Measurements from ENCODE around the gene CDYL. TPM values are rescaled to one million over a fixed set of nuclear protein-coding genes. Genes with fewer than 3 reads are reported as not detected.

CDYL gene
- total RNA-seq, 2 donors from 2014 or later, result 55.1 to 58.2 TPM

DNA sequence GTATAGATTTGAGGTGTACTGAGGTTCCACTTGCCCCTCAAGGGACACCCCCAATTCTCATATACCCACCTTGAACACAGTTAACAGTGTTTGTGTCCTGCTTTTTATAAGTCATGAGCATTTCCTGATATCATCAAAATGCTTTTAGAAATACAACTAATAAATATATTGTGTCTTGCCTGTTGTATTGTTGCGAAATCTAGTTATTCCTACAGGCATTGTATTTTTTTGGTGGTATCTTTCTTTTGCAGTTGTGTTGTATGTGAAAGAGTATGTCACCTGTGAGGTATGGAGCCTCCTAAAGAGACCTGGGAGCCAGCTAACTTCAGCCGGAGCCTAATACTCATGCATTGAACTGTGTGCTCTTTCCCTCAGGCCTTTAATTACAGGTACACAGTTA is 40.7 kb downstream of the CDYL start:
- TF ChIP-seq, protein P1, sequence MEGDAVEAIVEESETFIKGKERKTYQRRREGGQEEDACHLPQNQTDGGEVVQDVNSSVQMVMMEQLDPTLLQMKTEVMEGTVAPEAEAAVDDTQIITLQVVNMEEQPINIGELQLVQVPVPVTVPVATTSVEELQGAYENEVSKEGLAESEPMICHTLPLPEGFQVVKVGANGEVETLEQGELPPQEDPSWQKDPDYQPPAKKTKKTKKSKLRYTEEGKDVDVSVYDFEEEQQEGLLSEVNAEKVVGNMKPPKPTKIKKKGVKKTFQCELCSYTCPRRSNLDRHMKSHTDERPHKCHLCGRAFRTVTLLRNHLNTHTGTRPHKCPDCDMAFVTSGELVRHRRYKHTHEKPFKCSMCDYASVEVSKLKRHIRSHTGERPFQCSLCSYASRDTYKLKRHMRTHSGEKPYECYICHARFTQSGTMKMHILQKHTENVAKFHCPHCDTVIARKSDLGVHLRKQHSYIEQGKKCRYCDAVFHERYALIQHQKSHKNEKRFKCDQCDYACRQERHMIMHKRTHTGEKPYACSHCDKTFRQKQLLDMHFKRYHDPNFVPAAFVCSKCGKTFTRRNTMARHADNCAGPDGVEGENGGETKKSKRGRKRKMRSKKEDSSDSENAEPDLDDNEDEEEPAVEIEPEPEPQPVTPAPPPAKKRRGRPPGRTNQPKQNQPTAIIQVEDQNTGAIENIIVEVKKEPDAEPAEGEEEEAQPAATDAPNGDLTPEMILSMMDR (conservative IDR thresholded peaks at IDR 0.05), result no peak
- peak overlapping the region; percentile 41 for H3K27ac Mint-ChIP-seq
- no peak overlapping the region for H3K4me3 Mint-ChIP-seq
- no peaks in the 10 kb centered on the region for H3K9me3 ChIP-seq (ENCODE audit: control insufficient read depth, low read length)
- no peaks in the 10 kb centered on the region for H3K9me3 Mint-ChIP-seq
- H3K36me3 Mint-ChIP-seq (ENCODE audit: low read depth), result peaks cover 5% of the 10 kb centered on the region
- no peak overlapping the region for H3K9ac ChIP-seq (ENCODE audit: extremely low read depth, low read length, poor library complexity, severe bottlenecking)
- H3K27ac ChIP-seq (ENCODE audit: low read depth, low read length), result no peak overlapping the region
- H3K4me1 ChIP-seq (ENCODE audit: control insufficient read depth, insufficient read depth, low read length), result no peaks in the 10 kb centered on the region
- H3K4me1 Mint-ChIP-seq, result peaks cover 7% of the 10 kb centered on the region
- H3K27me3 ChIP-seq (ENCODE audit: control insufficient read depth, insufficient read depth, low read length, poor library complexity, severe bottlenecking), result no peaks in the 10 kb centered on the region
- no peak for DNase-seq
- WGBS, 2 experiments (ENCODE audit: insufficient coverage in 1 of 2, insufficient read length in 1 of 2), result 89 to 100% methylated on average over 1 to 2 of the region's 2 CpGs
- no peak overlapping the region for H3K4me3 ChIP-seq (ENCODE audit: low read length)
- no peaks in the 10 kb centered on the region for H3K27me3 Mint-ChIP-seq (ENCODE audit: insufficient read depth)
- no peaks in the 10 kb centered on the region for H3K36me3 ChIP-seq (ENCODE audit: control insufficient read depth, insufficient read depth, low read length)

DNA sequence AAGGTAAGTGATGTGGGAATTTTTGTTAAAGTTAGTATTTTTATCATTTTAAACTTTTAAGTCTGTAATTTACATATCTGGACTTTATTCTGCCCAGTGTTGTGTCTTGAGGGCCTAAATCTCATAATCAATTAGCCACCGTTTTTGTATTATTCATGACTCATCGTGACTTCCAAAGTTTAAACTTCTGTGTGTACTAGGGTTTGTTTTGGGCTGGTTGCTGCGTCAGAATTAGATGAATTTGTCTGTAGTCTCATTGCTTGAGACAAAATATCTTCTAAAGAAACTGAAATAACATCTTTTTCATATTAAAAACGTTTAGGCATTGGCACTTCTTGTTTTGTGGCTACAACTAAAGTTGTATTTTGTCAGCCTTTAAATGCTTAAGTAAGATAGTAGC is 41.3 kb downstream of the CDYL start:
- 95 to 100% methylated on average over 1 to 4 of the region's 4 CpGs for WGBS, 2 experiments (ENCODE audit: insufficient coverage in 1 of 2, insufficient read length in 1 of 2)
- peaks cover 7% of the 10 kb centered on the region for H3K4me1 Mint-ChIP-seq
- no peak overlapping the region for H3K27ac ChIP-seq (ENCODE audit: low read depth, low read length)

DNA sequence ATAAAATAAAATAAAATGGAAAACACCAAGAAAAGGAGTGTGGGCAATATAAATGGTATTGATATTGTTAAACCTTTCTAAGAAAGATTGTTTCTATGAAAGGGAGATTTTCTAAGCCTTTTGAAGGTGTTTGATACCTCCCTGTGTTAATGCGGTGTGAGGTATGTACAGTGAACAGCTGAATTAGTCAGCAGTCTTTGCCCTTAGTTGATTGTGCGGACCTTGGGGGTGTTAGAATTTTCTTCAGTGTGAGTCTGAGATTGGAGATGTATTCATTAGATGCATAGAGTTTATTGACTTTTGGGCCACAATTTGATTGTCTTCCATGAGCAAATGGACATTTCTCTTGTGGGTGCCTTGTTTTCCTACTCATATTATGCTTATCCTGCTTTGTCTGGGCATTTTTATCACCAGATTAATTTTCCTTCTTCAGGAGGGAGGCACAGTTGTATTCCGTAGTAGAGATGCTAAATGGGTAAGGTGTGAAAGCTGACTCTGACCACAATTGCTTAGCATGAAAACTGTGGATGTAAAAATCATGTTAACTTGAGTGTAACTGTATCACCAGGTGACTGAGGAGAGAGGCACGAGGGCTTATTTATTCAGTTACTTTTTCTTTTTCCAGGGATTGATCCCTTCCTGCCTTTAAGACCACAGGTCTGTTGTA is 42.2 kb downstream of the CDYL start:
- Histone ChIP-seq H3K9me3 (ENCODE audit: control insufficient read depth, low read length) (no peaks in the 10 kb centered on the region), H3K9ac (ENCODE audit: extremely low read depth, low read length, poor library complexity, severe bottlenecking) (no peak overlapping the region), H3K27me3 (ENCODE audit: control insufficient read depth, insufficient read depth, low read length, poor library complexity, severe bottlenecking) (no peaks in the 10 kb centered on the region), H3K4me3 (ENCODE audit: low read length) (no peak overlapping the region), H3K36me3 (ENCODE audit: control insufficient read depth, insufficient read depth, low read length) (no peaks in the 10 kb centered on the region), H3K4me1 (ENCODE audit: control insufficient read depth, insufficient read depth, low read length) (no peaks in the 10 kb centered on the region), H3K27ac (ENCODE audit: low read depth, low read length) (no peak overlapping the region)
- H3K36me3 Mint-ChIP-seq (ENCODE audit: low read depth), result peaks cover 5% of the 10 kb centered on the region
- DNase-seq, result no peak
- WGBS, 2 experiments (ENCODE audit: insufficient coverage in 1 of 2, insufficient read length in 1 of 2), result 90 to 94% methylated on average over 2 to 4 of the region's 4 CpGs
- no peaks in the 10 kb centered on the region for H3K9me3 Mint-ChIP-seq
- H3K4me3 Mint-ChIP-seq, result no peak overlapping the region
- TF ChIP-seq, protein P1 (conservative IDR thresholded peaks at IDR 0.05), result no peak
- no peaks in the 10 kb centered on the region for H3K27me3 Mint-ChIP-seq (ENCODE audit: insufficient read depth)
- H3K4me1 Mint-ChIP-seq, result peaks cover 7% of the 10 kb centered on the region
- no peak overlapping the region for H3K27ac Mint-ChIP-seq

More for the DNA sequence above, 41.3 kb downstream of the CDYL start:
- H3K36me3 Mint-ChIP-seq (ENCODE audit: low read depth), result peaks cover 5% of the 10 kb centered on the region
- no peaks in the 10 kb centered on the region for H3K27me3 Mint-ChIP-seq (ENCODE audit: insufficient read depth)
- H3K9me3 Mint-ChIP-seq, result no peaks in the 10 kb centered on the region
- Histone ChIP-seq H3K9me3 (ENCODE audit: control insufficient read depth, low read length) (no peaks in the 10 kb centered on the region), H3K4me3 (ENCODE audit: low read length) (no peak overlapping the region), H3K36me3 (ENCODE audit: control insufficient read depth, insufficient read depth, low read length) (no peaks in the 10 kb centered on the region), H3K9ac (ENCODE audit: extremely low read depth, low read length, poor library complexity, severe bottlenecking) (no peak overlapping the region), H3K4me1 (ENCODE audit: control insufficient read depth, insufficient read depth, low read length) (no peaks in the 10 kb centered on the region), H3K27me3 (ENCODE audit: control insufficient read depth, insufficient read depth, low read length, poor library complexity, severe bottlenecking) (no peaks in the 10 kb centered on the region)
- H3K27ac Mint-ChIP-seq, result no peak overlapping the region
- no peak for DNase-seq
- no peak overlapping the region for H3K4me3 Mint-ChIP-seq
- TF ChIP-seq, protein P1 (conservative IDR thresholded peaks at IDR 0.05), result no peak

Measured in endodermal cell (in vitro differentiated cells).